Brain microvascular endothelial cell (primary cell): ENCODE measurements around the gene MYBBP1A.

Experiments
- DNase-seq: peaks from one replicate; pipeline ENCODE4 v3.0.0-alpha.2; 2020
- H3K27ac ChIP-seq: fragments of 250-450 bp; sonication (Bioruptor Pico); 2 replicates; pipeline ENCODE4 v1.5.1; 2020; ENCODE audit warnings: mild to moderate bottlenecking, moderate library complexity
- H3K27me3 ChIP-seq: fragments of 250-450 bp; sonication (Bioruptor Pico); replicated peaks from 2 replicates; pipeline ENCODE4 v1.5.1; 2020; ENCODE audit warnings: mild to moderate bottlenecking
- H3K36me3 ChIP-seq: fragments of 250-450 bp; sonication (Bioruptor Pico); replicated peaks from 2 replicates; pipeline ENCODE4 v1.5.1; 2020; ENCODE audit warnings: mild to moderate bottlenecking
- H3K4me3 ChIP-seq: 2 replicates; pipeline ENCODE4 v1.5.1; 2011; ENCODE audit warnings: low read depth, mild to moderate bottlenecking, control low read depth, low read length, moderate library complexity
- CTCF ChIP-seq: IDR thresholded peaks from 2 replicates; pipeline ENCODE4 v1.5.1; 2011; ENCODE audit warnings: low read depth, mild to moderate bottlenecking, moderate library complexity, low read length, control low read depth, inconsistent platforms; ENCODE audit errors: missing control alignments
- in situ Hi-C: cut with HindIII; loops from 2 replicates; pipeline ENCODE4 v1.10.0; 2017; ENCODE audit warnings: low sequenced_read_pairs, low pct_ligation_motif_present

The MYBBP1A gene

GRCh38 chr17:4522661-4523060, 32.5 kb downstream of the MYBBP1A start:
- no peak overlapping the region for H3K27ac ChIP-seq
- no peaks in the 10 kb centered on the region for H3K36me3 ChIP-seq
- no peak for DNase-seq
- H3K4me3 ChIP-seq, result no peak overlapping the region
- in situ Hi-C loops, result no loop called here
- TF ChIP-seq CTCF, result no peak
- no peaks in the 10 kb centered on the region for H3K27me3 ChIP-seq

GRCh38 chr17:4520894-4521600, 34.1 kb downstream of the MYBBP1A start:
- in situ Hi-C loops, result no loop called here
- Histone ChIP-seq H3K27me3 (no peaks in the 10 kb centered on the region), H3K36me3 (no peaks in the 10 kb centered on the region), H3K4me3 (no peak overlapping the region), H3K27ac (no peak overlapping the region)
- DNase-seq, result no peak
- TF ChIP-seq CTCF, result no peak

GRCh38 chr17:4520060-4520893, 34.9 kb downstream of the MYBBP1A start:
- Histone ChIP-seq H3K27me3 (no peaks in the 10 kb centered on the region), H3K4me3 (no peak overlapping the region), H3K27ac (no peak overlapping the region), H3K36me3 (no peaks in the 10 kb centered on the region)
- DNase-seq, result no peak
- TF ChIP-seq CTCF, result no peak
- in situ Hi-C loops, result no loop called here

- Histone ChIP-seq H3K4me3 (no peak overlapping the region), H3K36me3 (no peaks in the 10 kb centered on the region), H3K27me3 (no peaks in the 10 kb centered on the region), H3K27ac (no peak overlapping the region)
- no peak for DNase-seq
- in situ Hi-C loops, result no loop called here
- no peak for TF ChIP-seq CTCF
Measured at GRCh38 chr17:4519361-4519788, 35.8 kb downstream of the MYBBP1A start.

GRCh38 chr17:4518901-4519300, 36.3 kb downstream of the MYBBP1A start:
- TF ChIP-seq CTCF, result no peak
- no peak overlapping the region for H3K4me3 ChIP-seq
- H3K36me3 ChIP-seq, result no peaks in the 10 kb centered on the region
- H3K27ac ChIP-seq, result no peak overlapping the region
- H3K27me3 ChIP-seq, result no peaks in the 10 kb centered on the region
- DNase-seq, result no peak
- in situ Hi-C loops, result no loop called here
